Neural progenitor cell (in vitro differentiated cells): ENCODE results near the gene CCDC18.

Experiments
- EZH2 ChIP-seq: fragments of 200-600 bp; sonication (generic); IDR thresholded peaks from 2 replicates; pipeline ENCODE4 v1.6.1; 2017; ENCODE audit warnings: antibody characterized with exemption, mild to moderate bottlenecking, moderate library complexity
- TF ChIP-seq, protein P1 (sequence below): fragments of 200-600 bp; sonication (generic); IDR thresholded peaks from 2 replicates; pipeline ENCODE4 v1.5.1; 2017; ENCODE audit warnings: antibody characterized with exemption, mild to moderate bottlenecking

DNA sequence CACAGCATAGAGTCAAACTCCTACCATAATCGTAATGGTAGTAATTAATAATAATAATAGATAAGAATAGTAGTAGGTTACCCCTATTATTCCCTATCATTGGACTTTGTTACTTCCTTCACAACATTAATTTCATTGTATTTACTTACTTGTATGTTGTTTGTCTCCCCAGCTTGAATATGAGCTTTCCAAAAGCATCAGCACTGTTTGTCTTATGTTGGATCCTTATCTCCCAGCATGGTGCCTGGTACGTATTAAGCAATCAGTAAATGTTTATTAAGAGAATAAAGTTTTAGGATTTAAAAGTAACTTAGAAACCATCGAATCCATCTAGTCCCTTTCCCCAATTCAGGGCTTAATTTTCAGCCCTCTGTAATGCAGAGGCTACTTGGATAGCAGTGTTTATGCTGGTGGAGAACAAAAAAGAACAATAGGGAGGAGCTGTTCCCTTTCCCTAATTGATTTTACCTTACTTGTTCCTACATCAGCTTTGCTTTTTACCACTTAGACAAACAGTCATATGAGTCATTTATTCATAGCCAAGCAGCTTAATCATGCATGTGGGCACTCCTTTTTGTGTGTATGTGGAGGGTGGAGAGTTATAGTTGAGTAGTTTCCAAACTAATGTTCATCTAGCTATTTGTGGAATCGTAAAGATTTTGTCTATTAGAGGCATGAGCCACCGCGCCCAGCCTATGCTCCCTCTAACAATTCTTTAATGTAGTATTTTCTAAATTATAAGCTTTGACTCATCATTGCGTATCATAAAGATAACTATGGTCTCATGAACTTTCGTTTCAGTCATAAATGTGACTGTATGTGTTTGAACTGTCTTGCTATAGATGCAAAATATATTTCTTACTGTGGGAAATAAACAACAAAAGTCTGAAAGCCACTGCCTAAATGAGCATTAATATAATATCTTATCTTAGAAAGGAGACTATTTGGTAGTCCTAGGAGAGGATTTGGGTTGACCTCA is 144.3 kb downstream of the CCDC18 start:
- TF ChIP-seq, protein P1, sequence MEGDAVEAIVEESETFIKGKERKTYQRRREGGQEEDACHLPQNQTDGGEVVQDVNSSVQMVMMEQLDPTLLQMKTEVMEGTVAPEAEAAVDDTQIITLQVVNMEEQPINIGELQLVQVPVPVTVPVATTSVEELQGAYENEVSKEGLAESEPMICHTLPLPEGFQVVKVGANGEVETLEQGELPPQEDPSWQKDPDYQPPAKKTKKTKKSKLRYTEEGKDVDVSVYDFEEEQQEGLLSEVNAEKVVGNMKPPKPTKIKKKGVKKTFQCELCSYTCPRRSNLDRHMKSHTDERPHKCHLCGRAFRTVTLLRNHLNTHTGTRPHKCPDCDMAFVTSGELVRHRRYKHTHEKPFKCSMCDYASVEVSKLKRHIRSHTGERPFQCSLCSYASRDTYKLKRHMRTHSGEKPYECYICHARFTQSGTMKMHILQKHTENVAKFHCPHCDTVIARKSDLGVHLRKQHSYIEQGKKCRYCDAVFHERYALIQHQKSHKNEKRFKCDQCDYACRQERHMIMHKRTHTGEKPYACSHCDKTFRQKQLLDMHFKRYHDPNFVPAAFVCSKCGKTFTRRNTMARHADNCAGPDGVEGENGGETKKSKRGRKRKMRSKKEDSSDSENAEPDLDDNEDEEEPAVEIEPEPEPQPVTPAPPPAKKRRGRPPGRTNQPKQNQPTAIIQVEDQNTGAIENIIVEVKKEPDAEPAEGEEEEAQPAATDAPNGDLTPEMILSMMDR, result no peak
- no peak for TF ChIP-seq EZH2
